Lower leg skin (tissue), 4 donors: Measurements from ENCODE around the gene ARHGEF26. TPM values are rescaled to one million over a fixed set of nuclear protein-coding genes. Genes with fewer than 3 reads are reported as not detected.

Experiments
- DNase-seq, 2 donors: peaks; one replicate each; pipeline ENCODE4 v3.0.0-alpha.2; 2019; ENCODE audit warnings: low spot score in 2 of 2
- H3K4me3 ChIP-seq: fragments of 200-600 bp; sonication (generic); 2 replicates; pipeline ENCODE4 v1.5.1; 2017; ENCODE audit warnings: mild to moderate bottlenecking, low read depth; ENCODE audit not compliant: poor library complexity, severe bottlenecking
- CTCF ChIP-seq, 3 donors: fragments of 450-650 bp; IDR thresholded peaks; one replicate each; pipeline ENCODE4 v1.5.1; 2016; ENCODE audit warnings: antibody characterized with exemption in 3 of 3, mild to moderate bottlenecking in 3 of 3, moderate library complexity in 2 of 3
- POLR2A ChIP-seq, 2 donors: fragments of 450-650 bp; IDR thresholded peaks; one replicate each; pipeline ENCODE4 v1.6.1; 2016 to 2017; ENCODE audit warnings: antibody characterized with exemption in 2 of 2, mild to moderate bottlenecking in 1 of 2, moderate library complexity in 1 of 2
- WGBS, 2 donors: methylation state at CpG; one replicate each; pipeline ENCODE4 v1.1.5; 2018; 5-methylcytosine and 5-hydroxymethylcytosine counted together
- intact Hi-C: fragments of 100-400 bp; cut with DNase I; formaldehyde crosslinking; loops from one replicate; pipeline ENCODE4 v1.15.0; 2023; ENCODE audit warnings: low total_unique reads
- total RNA-seq, 4 donors: library from RNA; depleted of rRNA; stranded (reverse); fragments of >200 nt; gene quantifications; one replicate each; pipeline ENCODE4 v1.1.0, GENCODE V29; 2016

Gene ARHGEF26
- total RNA-seq, 4 donors from 2014 or later: 29.6 to 36.8 (median 33.1) TPM

- 69 to 73% methylated on average over 2 of the region's 2 CpGs for WGBS, 2 donors
- H3K4me3 ChIP-seq: no peak overlapping the region
- no peak for TF ChIP-seq POLR2A (IDR thresholded peaks at IDR 0.05)
- intact Hi-C loops: loop anchor here (10.0 kb wide), 1 partner anchor 90 kb away; the partner anchor contains the start of gene ARHGEF26
- no peak for DNase-seq
Measured at GRCh38 chr3:154214306-154214705, 93.1 kb downstream of the ARHGEF26 start.

- WGBS, 2 donors: 81 to 83% methylated on average over 6 of the region's 6 CpGs
- no peak overlapping the region for H3K4me3 ChIP-seq
- intact Hi-C loops: loop anchor here (10.0 kb wide), 1 partner anchor 93 kb away; the partner anchor contains the start of gene ARHGEF26
- TF ChIP-seq CTCF (IDR thresholded peaks at IDR 0.05) (no peak), POLR2A (IDR thresholded peaks at IDR 0.05) (no peak)
- DNase-seq: no peak
Measured at GRCh38 chr3:154217671-154218070, 96.5 kb downstream of the ARHGEF26 start.

GRCh38 chr3:154218728-154219127, 97.5 kb downstream of the ARHGEF26 start:
- no peak overlapping the region for H3K4me3 ChIP-seq
- intact Hi-C loops: loop anchor here (10.0 kb wide), 1 partner anchor 94 kb away; the partner anchor contains the start of gene ARHGEF26
- 94 to 100% methylated on average over 1 of the region's 1 CpG for WGBS, 2 donors
- DNase-seq: no peak
- TF ChIP-seq CTCF (IDR thresholded peaks at IDR 0.05) (no peak), POLR2A (IDR thresholded peaks at IDR 0.05) (no peak)

- no peak for DNase-seq
- TF ChIP-seq CTCF (IDR thresholded peaks at IDR 0.05): no peak
- no peak for TF ChIP-seq POLR2A (IDR thresholded peaks at IDR 0.05)
- no peak overlapping the region for H3K4me3 ChIP-seq
- WGBS, 2 donors: 84 to 86% methylated on average over 2 of the region's 2 CpGs
- intact Hi-C loops: no loop called here
Measured at GRCh38 chr3:154220462-154220861, 99.3 kb downstream of the ARHGEF26 start.

- H3K4me3 ChIP-seq: no peak overlapping the region
- DNase-seq: no peak
- TF ChIP-seq POLR2A (IDR thresholded peaks at IDR 0.05): no peak
- no peak for TF ChIP-seq CTCF (IDR thresholded peaks at IDR 0.05)
- intact Hi-C loops: no loop called here
Measured at GRCh38 chr3:154223519-154223918, 102.3 kb downstream of the ARHGEF26 start.

GRCh38 chr3:154224366-154224765, 103.2 kb downstream of the ARHGEF26 start:
- DNase-seq: no peak
- TF ChIP-seq CTCF (IDR thresholded peaks at IDR 0.05) (no peak), POLR2A (IDR thresholded peaks at IDR 0.05) (no peak)

More at GRCh38 chr3:154224366-154224765, 103.2 kb downstream of the ARHGEF26 start:
- 62 to 64% methylated on average over 6 of the region's 6 CpGs for WGBS, 2 donors
- intact Hi-C loops: no loop called here
- no peak overlapping the region for H3K4me3 ChIP-seq
